Suprapubic skin (tissue), 4 donors: Measurements from ENCODE around the gene SYT11.

ENCODE experiments used
- POLR2A ChIP-seq, 2 donors: fragments of 450-650 bp; IDR thresholded peaks; one replicate each; pipeline ENCODE4 v1.6.1; 2017; ENCODE audit warnings: antibody characterized with exemption in 2 of 2, mild to moderate bottlenecking in 2 of 2, moderate library complexity in 2 of 2
- POLR2AphosphoS5 ChIP-seq, 3 donors: sonication (generic); formaldehyde crosslinking; IDR thresholded peaks; one replicate each; pipeline ENCODE4 v1.6.1; 2017; ENCODE audit warnings: antibody characterized with exemption in 3 of 3
- TF ChIP-seq, protein P1 (sequence below), 2 donors: fragments of 200-600 bp in 1 of 2; fragments of 450-650 bp in 1 of 2; sonication (generic) in 1 of 2; IDR thresholded peaks; one replicate each; pipeline ENCODE4 v1.5.1; 2016 to 2019; ENCODE audit warnings: antibody characterized with exemption in 2 of 2, mild to moderate bottlenecking in 1 of 2, moderate library complexity in 1 of 2

DNA sequence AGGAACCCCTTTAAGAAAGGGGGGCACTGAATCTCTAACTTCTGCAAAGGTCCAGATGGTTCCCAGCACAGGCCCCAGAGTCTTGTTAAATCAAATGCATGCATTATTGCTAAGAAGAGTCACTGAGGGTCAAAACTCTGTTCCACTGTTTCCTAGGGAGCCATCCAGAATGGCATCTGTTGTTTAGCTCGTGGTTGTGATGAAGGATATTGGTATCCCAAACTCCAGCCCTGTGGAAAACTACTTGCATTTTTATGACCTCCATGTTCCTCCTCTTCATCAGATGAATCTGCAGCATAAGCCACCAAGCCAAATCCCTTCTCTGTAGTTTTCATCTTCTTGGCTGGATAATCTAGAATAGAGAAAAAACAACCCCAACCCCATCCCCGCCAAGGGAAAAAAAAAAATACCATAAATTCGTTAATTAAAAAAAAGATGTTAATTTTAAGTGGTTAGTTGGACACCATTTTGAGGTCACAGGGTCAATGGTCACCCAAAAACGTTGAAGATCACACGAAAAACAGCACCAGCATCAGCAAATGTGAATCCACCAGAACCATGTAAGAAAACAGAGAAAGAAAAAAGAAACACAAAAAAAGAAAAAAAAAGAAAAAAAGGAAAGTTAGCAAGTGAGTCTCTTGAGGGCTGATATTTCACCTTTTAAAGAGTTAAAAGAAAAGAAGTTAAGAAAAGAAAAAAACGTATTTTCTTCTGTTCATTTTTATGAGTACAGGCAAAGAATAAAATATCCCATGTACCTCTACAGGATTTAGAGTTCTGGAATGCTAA is 54.8 kb downstream of the SYT11 start:
- TF ChIP-seq, protein P1, sequence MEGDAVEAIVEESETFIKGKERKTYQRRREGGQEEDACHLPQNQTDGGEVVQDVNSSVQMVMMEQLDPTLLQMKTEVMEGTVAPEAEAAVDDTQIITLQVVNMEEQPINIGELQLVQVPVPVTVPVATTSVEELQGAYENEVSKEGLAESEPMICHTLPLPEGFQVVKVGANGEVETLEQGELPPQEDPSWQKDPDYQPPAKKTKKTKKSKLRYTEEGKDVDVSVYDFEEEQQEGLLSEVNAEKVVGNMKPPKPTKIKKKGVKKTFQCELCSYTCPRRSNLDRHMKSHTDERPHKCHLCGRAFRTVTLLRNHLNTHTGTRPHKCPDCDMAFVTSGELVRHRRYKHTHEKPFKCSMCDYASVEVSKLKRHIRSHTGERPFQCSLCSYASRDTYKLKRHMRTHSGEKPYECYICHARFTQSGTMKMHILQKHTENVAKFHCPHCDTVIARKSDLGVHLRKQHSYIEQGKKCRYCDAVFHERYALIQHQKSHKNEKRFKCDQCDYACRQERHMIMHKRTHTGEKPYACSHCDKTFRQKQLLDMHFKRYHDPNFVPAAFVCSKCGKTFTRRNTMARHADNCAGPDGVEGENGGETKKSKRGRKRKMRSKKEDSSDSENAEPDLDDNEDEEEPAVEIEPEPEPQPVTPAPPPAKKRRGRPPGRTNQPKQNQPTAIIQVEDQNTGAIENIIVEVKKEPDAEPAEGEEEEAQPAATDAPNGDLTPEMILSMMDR (IDR thresholded peaks at IDR 0.05): no peak
- no peak for TF ChIP-seq POLR2A (IDR thresholded peaks at IDR 0.05)
- TF ChIP-seq POLR2AphosphoS5 (IDR thresholded peaks at IDR 0.05): no peak
